Germinal center (tissue), 1 donor: ENCODE measurements around the gene COG7.

Experiments used
- DNase-seq: peaks from one replicate; pipeline ENCODE4 v3.0.0; 2012; ENCODE audit warnings: mixed read lengths, low spot score

The COG7 gene

DNA sequence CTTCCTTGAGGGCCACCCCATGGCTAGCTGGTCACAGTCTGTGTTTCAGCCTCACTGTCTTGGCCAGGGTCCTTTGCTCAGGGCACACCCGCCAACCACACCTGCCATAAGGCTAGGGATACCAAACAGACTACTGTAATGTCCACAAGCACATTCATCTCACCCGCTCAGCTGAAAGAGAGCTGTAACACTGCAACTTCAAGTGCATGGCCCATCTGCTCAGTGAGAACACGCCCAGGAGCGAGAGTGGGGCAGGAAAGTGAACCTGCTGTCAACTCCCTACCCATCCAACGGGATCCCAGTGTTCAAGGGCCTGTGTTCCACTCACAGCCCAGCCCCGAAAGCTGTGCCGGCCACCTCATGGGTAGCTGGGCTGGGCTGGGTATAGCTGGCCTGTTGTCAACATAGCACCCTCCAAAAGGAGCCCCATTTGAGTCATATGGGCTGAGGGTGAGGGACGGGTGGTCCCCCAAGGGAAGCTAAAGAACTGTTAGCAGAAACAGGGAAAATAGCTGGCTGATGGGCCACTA, 95.2 kb downstream of the COG7 start:
- no peak for DNase-seq

GRCh38 chr16:23356941-23357340, 96.0 kb downstream of the COG7 start:
- DNase-seq = no peak

- DNase-seq = no peak
Observed at GRCh38 chr16:23355106-23355670, 97.8 kb downstream of the COG7 start.

GRCh38 chr16:23354246-23354645, 98.7 kb downstream of the COG7 start:
- DNase-seq = no peak

- no peak for DNase-seq
Observed at GRCh38 chr16:23353440-23353839, 99.5 kb downstream of the COG7 start.

DNA sequence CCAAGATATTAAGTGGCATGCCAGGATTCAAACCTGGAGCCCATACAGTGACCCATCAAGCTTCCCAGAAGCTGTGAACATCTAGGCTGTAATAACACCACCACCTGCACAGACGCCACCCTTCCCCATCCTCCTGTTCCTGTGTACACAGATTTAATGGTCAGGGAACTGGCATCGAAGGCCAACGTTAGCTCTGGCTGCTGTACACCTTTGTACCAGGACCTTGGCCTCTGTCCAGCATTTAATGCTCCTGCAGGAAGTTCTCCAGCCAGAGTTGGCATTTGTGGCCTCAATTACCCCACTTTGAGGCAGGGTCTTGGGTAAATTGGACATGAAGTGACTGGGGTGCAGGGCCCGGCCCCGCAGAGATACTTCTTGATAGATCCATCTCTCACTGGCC, 101.6 kb downstream of the COG7 start:
- DNase-seq = no peak

GRCh38 chr16:23348579-23349469, 104.2 kb downstream of the COG7 start:
- no peak for DNase-seq

DNA sequence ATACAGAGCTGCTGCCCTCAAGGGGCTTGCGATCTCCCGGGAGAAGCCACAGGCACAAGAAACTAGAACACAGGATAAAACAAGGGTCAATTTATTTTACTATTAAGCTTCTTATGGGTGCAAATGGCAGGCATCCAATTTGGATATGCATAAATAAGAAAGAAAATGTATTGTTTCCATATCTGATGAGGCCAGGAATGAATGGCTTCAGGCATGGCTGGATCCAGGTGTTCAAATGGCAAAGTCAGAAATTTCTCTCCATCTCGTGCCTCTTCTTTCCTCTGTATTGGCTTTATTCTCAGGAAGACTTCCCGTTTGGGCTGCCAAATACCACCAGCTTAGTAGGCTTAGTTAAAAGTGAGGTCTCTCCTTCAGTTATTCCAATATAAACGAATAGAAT, 107.8 kb downstream of the COG7 start:
- no peak for DNase-seq

GRCh38 chr16:23343643-23344612, 109.1 kb downstream of the COG7 start:
- no peak for DNase-seq

DNA sequence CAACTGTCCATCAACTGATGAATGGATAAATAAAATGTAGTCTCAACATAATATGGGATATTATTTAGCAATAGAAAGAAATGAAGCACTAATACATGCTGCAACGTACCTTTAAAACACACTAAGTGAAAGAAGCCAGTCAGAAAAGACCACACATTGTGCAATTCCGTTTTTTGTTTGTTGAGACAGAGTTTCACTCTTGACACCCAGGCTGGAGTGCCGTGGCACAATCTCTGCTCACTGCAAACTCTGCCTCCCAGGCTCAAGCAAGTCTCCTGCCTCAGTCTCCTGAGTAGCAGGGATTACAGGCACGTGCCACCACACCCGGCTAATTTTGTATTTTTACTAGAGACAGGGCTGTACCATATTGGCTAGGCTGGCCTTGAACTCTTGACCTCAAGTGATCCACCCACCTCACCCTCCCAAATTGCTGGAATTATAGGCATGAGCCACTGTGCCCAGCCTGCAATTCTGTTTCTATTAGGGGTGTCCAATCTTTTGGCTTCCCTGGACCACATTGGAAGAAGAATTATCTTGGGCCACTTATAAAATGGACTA, 110.8 kb downstream of the COG7 start:
- no peak for DNase-seq

- no peak for DNase-seq
Observed at GRCh38 chr16:23339787-23340186, 113.2 kb downstream of the COG7 start.
